Astrocyte (in vitro differentiated cells and primary cell): Measurements from ENCODE around the gene DGCR2.

ENCODE experiments used
- CTCF ChIP-seq: IDR thresholded peaks from 2 replicates; pipeline ENCODE4 v1.5.1; 2011; ENCODE audit warnings: low read depth, mild to moderate bottlenecking, inconsistent platforms, low read length, moderate library complexity; ENCODE audit not compliant: insufficient read depth
- EZH2 ChIP-seq: IDR thresholded peaks from 2 replicates; pipeline ENCODE4 v1.6.1; 2012; ENCODE audit warnings: mild to moderate bottlenecking, low read length, inconsistent platforms; ENCODE audit not compliant: insufficient read depth

DNA sequence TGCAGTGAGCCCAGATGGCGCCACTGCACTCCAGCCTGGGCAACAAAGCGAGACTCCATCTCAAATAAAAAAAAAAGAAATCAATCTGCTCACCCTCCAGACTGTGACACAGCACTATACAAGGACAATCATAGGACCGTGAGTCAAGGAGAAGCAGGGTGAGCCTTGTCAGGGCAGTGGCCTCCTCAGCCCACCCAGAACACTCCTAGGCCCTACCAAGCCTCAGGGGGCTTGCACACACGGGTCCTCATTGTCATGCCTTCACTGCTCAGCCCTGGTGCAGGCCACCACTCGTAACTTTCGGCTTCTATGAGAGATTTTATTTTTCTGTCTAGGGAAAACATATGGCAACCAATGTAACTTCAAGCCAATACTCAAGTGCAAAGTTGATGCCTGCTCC lies 35.8 kb downstream of the DGCR2 start:
- no peak for TF ChIP-seq CTCF
- no peak for TF ChIP-seq EZH2
